ENCODE measurements around the gene RAVER2. TPM values are rescaled to one million over a fixed set of nuclear protein-coding genes. Genes with fewer than 3 reads are reported as not detected.

RAVER2 gene
- total and polyA plus RNA-seq, 2 experiments from 2014 or later, result 7.8 to 24.6 TPM

- TF ChIP-seq ZNF462 (CRISPR knock-in tag; IDR thresholded peaks at IDR 0.05) (no peak), NANOG (IDR thresholded peaks at IDR 0.05; ENCODE audit: borderline replicate concordance) (no peak), REST (IDR thresholded peaks at IDR 0.05; ENCODE audit: unreplicated experiment) (no peak), JUNB (IDR thresholded peaks at IDR 0.05; ENCODE audit: unreplicated experiment) (no peak)
Measured at GRCh38 chr1:64839261-64839660, 94.4 kb downstream of the RAVER2 start (continued).

GRCh38 chr1:64839732-64840405, 95.0 kb downstream of the RAVER2 start:
- H2AFZ ChIP-seq, result no peak overlapping the region
- peak; percentile 28 for DNase-seq (ENCODE audit: low spot score)
- no peaks in the 10 kb centered on the region; the same call in none of the 2 replicates for H3K36me3 ChIP-seq (ENCODE audit: insufficient read depth)
- Mint-ChIP-seq H3K27ac (no peak overlapping the region), H3K36me3 (ENCODE audit: low read depth) (peaks cover 20% of the 10 kb centered on the region), H3K4me3 (no peak overlapping the region), H3K27me3 (ENCODE audit: insufficient read depth, low read depth, poor library complexity) (no peaks in the 10 kb centered on the region), H3K4me1 (peaks cover 8% of the 10 kb centered on the region; the same call in 2 of the 3 replicates), H3K9me3 (no peaks in the 10 kb centered on the region)
- H3K4me3 ChIP-seq, result no peak overlapping the region
- no peaks in the 10 kb centered on the region for H3K27me3 ChIP-seq (ENCODE audit: insufficient read depth)
- H4K20me1 ChIP-seq (replicated peaks; ENCODE audit: insufficient read depth), result no peaks in the 10 kb centered on the region
- H3K9me2 ChIP-seq (ENCODE audit: insufficient read depth), result no peaks in the 10 kb centered on the region
- H3K79me2 ChIP-seq (replicated peaks; ENCODE audit: insufficient read depth), result no peaks in the 10 kb centered on the region
- H3K4me2 ChIP-seq, result no peak overlapping the region
- no peaks in the 10 kb centered on the region for H3K4me1 ChIP-seq (ENCODE audit: insufficient read depth)
- H3F3A ChIP-seq (replicated peaks; ENCODE audit: low read depth), result no peaks in the 10 kb centered on the region
- H3K27ac ChIP-seq (ENCODE audit: low read depth), result no peak overlapping the region
- ATAC-seq, result peak; percentile 50
- TF ChIP-seq EZH2 (IDR thresholded peaks at IDR 0.05; ENCODE audit: low read depth, unreplicated experiment) (no peak), CREB1 (CRISPR knock-in tag; IDR thresholded peaks at IDR 0.05; ENCODE audit: low read depth) (no peak), ZNF114 (CRISPR knock-in tag; IDR thresholded peaks at IDR 0.05) (no peak), STAT1 (IDR thresholded peaks at IDR 0.05; ENCODE audit: unreplicated experiment) (no peak), ETS1 (IDR thresholded peaks at IDR 0.05) (no peak), NANOG (IDR thresholded peaks at IDR 0.05; ENCODE audit: borderline replicate concordance) (no peak), ZNF331 (CRISPR knock-in tag; IDR thresholded peaks at IDR 0.05; ENCODE audit: low read depth) (no peak), POLR2AphosphoS5 (IDR thresholded peaks at IDR 0.05; ENCODE audit: low read depth) (no peak), EZH2phosphoT487 (IDR thresholded peaks at IDR 0.05; ENCODE audit: unreplicated experiment) (no peak), CTCF (conservative IDR thresholded peaks at IDR 0.05; ENCODE audit: low read depth in 2 of 2) (no peak)

Measured in GM23338 (cell line).